ENCODE results near the gene CENPS.

DNA sequence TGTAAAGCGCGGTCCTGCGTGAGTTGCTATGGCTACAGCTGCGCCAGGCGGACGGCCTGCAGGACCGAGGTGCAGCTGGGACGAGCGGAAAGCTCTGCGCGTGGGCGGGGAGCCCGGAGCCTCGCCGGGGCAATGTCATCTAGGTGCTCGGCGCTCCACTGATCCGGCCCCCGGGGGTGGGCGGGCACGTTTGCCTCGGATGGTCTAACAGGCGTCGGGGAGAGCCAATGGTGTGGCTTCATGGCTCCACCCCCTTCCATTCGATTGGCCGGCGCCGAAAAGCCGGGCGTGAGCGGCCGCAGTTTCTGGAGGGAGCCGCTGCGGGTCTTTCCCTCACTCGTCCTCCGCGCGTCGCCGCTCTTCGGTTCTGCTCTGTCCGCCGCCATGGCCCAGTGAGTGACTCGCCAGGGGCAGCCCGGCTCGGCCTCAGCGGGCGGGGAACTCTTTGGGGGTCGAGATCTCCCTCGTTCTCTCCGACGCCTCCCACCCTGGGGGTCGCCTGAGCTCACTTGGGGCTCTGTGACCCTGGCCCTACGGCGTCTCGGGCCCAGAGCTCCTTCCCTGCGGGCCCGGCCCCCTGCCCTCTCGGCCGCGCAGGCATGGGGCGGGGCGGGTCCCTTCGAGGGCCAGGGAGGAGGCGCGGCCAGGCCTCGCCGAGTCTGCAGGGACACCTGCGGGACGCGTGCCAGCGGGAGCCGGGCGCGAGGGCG, 31.3 kb upstream of the CENPS start, which contains the start of gene PGD:
- TF ChIP-seq, protein P1, sequence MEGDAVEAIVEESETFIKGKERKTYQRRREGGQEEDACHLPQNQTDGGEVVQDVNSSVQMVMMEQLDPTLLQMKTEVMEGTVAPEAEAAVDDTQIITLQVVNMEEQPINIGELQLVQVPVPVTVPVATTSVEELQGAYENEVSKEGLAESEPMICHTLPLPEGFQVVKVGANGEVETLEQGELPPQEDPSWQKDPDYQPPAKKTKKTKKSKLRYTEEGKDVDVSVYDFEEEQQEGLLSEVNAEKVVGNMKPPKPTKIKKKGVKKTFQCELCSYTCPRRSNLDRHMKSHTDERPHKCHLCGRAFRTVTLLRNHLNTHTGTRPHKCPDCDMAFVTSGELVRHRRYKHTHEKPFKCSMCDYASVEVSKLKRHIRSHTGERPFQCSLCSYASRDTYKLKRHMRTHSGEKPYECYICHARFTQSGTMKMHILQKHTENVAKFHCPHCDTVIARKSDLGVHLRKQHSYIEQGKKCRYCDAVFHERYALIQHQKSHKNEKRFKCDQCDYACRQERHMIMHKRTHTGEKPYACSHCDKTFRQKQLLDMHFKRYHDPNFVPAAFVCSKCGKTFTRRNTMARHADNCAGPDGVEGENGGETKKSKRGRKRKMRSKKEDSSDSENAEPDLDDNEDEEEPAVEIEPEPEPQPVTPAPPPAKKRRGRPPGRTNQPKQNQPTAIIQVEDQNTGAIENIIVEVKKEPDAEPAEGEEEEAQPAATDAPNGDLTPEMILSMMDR (IDR thresholded peaks at IDR 0.05), result no peak
- TF ChIP-seq POLR2A (IDR thresholded peaks at IDR 0.05) (peak; percentile 25 to 54), EP300 (IDR thresholded peaks at IDR 0.05) (no peak), POLR2AphosphoS5 (IDR thresholded peaks at IDR 0.05) (peak; percentile 78 to 88 (median 82))
